Heart left ventricle (tissue), 13 donors: ENCODE data around the gene SLC41A1.

ENCODE experiments used
- POLR2A ChIP-seq, 2 donors: fragments of 450-650 bp; IDR thresholded peaks; one replicate each; pipeline ENCODE4 v1.6.1; 2017; ENCODE audit warnings: antibody characterized with exemption in 2 of 2, mild to moderate bottlenecking in 2 of 2, moderate library complexity in 2 of 2
- TF ChIP-seq, protein P1 (sequence below), 12 donors: fragments of 200-600 bp; sonication (generic) in 4 of 12; IDR thresholded peaks; one replicate each; pipeline versions ENCODE4 v1.5.0 to v1.8.0; 2018 to 2022; ENCODE audit warnings: antibody characterized with exemption in 12 of 12, mild to moderate bottlenecking in 5 of 12
- donor health status: ischemic (EF 13 %, LVEDD 7.1; RV severe dilation, severe dysfunction).
- donor health status: DM: no; HTN: yes; CAD: no.
- donor health status: DM: no; HTN: no; CAD: no.
- donor health status: ischemic (EF 25% LVEDD 6.9; RV normal size, moderate dysfunction).
- donor health status: ischemic (EF 25% LVEDD 5.7; RV mildly dilated, moderate dysfunction).
- donor health status: ischemic (EF 35%, LVEDD 5.7; RV mildly dilated, moderate dysfunction).
- donor health status: nonischemic (EF 11% LVEDD 7.7; RV severe dilation, severe dysfunction).
- donor health status: DM: yes; HTN: yes; CAD: no.
- donor health status: PGD.
- donor health status: ischemic (EF 29% LVEDD 5.4; RV normal size, mild dysfunction).
- donor health status: nonischemic (EF 23%, LVEDD 6.1; RV moderate dilation, normal function).

- TF ChIP-seq, protein P1, sequence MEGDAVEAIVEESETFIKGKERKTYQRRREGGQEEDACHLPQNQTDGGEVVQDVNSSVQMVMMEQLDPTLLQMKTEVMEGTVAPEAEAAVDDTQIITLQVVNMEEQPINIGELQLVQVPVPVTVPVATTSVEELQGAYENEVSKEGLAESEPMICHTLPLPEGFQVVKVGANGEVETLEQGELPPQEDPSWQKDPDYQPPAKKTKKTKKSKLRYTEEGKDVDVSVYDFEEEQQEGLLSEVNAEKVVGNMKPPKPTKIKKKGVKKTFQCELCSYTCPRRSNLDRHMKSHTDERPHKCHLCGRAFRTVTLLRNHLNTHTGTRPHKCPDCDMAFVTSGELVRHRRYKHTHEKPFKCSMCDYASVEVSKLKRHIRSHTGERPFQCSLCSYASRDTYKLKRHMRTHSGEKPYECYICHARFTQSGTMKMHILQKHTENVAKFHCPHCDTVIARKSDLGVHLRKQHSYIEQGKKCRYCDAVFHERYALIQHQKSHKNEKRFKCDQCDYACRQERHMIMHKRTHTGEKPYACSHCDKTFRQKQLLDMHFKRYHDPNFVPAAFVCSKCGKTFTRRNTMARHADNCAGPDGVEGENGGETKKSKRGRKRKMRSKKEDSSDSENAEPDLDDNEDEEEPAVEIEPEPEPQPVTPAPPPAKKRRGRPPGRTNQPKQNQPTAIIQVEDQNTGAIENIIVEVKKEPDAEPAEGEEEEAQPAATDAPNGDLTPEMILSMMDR (IDR thresholded peaks at IDR 0.05) = no peak
- no peak for TF ChIP-seq POLR2A (IDR thresholded peaks at IDR 0.05)
Measured at GRCh38 chr1:205809942-205810345, 3.1 kb downstream of the SLC41A1 start.
